H1 (cell line): ENCODE results near the gene ARMH1. TPM values are rescaled to one million over a fixed set of nuclear protein-coding genes. Genes with fewer than 3 reads are reported as not detected.

Experiments
- CTCF ChIA-PET: fragments of 300-600 bp; sonication (Branson Sonifier 250); formaldehyde crosslinking; loops from one replicate; lab custom pipeline; 2021; ENCODE audit not compliant: partially characterized antibody; lab: Charles Lee
- POLR2A ChIA-PET: fragments of 300-600 bp; sonication (Branson Sonifier 250); formaldehyde crosslinking; loops from one replicate; lab custom pipeline; 2021; ENCODE audit warnings: inconsistent platforms; ENCODE audit not compliant: partially characterized antibody; lab: Charles Lee
- DNase-seq, 2 experiments: peaks; one replicate each; pipeline versions ENCODE4 v3.0.0 to v3.0.0-alpha.2; 2010 to 2022; ENCODE audit warnings: low spot score in 2 of 2, low read depth in 1 of 2, mixed read lengths in 1 of 2
- FAIRE-seq: peaks from 2 replicates; lab custom pipeline; 2011; peaks lifted over from hg19 to GRCh38; lab: Jason Lieb, UNC
- H2AFZ ChIP-seq: 2 replicates; pipeline ENCODE4 v1.8.1; 2012; ENCODE audit warnings: low read length, inconsistent platforms
- H2AK5ac ChIP-seq: 2 replicates; pipeline ENCODE4 v1.6.1; 2013; ENCODE audit warnings: low read depth, low read length
- H2BK120ac ChIP-seq: replicated peaks from 2 replicates; pipeline ENCODE3; 2013; ENCODE audit warnings: low read depth, low read length, inconsistent platforms
- H2BK12ac ChIP-seq: 2 replicates; pipeline ENCODE4 v1.6.1; 2013; ENCODE audit warnings: low read depth, low read length
- H2BK15ac ChIP-seq: 2 replicates; pipeline ENCODE4 v1.6.1; 2013; ENCODE audit warnings: low read length
- H2BK20ac ChIP-seq: 2 replicates; pipeline ENCODE4 v1.6.1; 2013; ENCODE audit warnings: low read length
- H2BK5ac ChIP-seq: 2 replicates; pipeline ENCODE4 v1.6.1; 2013; ENCODE audit warnings: low read depth, low read length
- H3K14ac ChIP-seq: 2 replicates; pipeline ENCODE4 v1.6.1; 2013; ENCODE audit warnings: inconsistent platforms; ENCODE audit not compliant: insufficient read length
- H3K18ac ChIP-seq: 2 replicates; pipeline ENCODE4 v1.6.1; 2013; ENCODE audit warnings: low read length; ENCODE audit errors: extremely low read depth
- H3K23ac ChIP-seq: 2 replicates; pipeline ENCODE4 v1.6.1; 2013; ENCODE audit warnings: inconsistent platforms; ENCODE audit not compliant: insufficient read length
- H3K23me2 ChIP-seq: 2 replicates; pipeline ENCODE4 v1.6.1; 2013; ENCODE audit warnings: low read depth, low read length
- H3K27ac ChIP-seq: 2 replicates; pipeline ENCODE4 v1.6.1; 2011; ENCODE audit warnings: low read depth, low read length, inconsistent platforms
- H3K27me3 ChIP-seq, 4 experiments: replicated peaks in 1 of 4; 1 replicate in 1 of 4; 2 replicates in 3 of 4; pipeline versions ENCODE4 v1.6.1 to v1.8.1; 2011 to 2013; ENCODE audit warnings: low read length in 3 of 4, mild to moderate bottlenecking in 3 of 4, inconsistent platforms in 2 of 4, mixed read lengths in 2 of 4, moderate library complexity in 1 of 4; ENCODE audit not compliant: control insufficient read depth in 3 of 4, insufficient read depth in 3 of 4; ENCODE audit errors: extremely low read depth in 1 of 4
- H3K36me3 ChIP-seq, 4 experiments: 2 replicates each; pipeline versions ENCODE4 v1.6.1 to v1.8.1; 2011 to 2013; ENCODE audit warnings: mild to moderate bottlenecking in 4 of 4, low read length in 3 of 4, moderate library complexity in 2 of 4, control low read depth in 1 of 4, inconsistent platforms in 1 of 4; ENCODE audit not compliant: insufficient read depth in 4 of 4, control insufficient read depth in 2 of 4
- H3K4ac ChIP-seq: replicated peaks from 2 replicates; pipeline ENCODE3; 2013; ENCODE audit warnings: low read length, low read depth, mixed read lengths, inconsistent platforms; ENCODE audit not compliant: insufficient read length
- H3K4me1 ChIP-seq, 4 experiments: replicated peaks in 1 of 4; 1 replicate in 1 of 4; 2 replicates in 3 of 4; pipeline versions ENCODE4 v1.6.1 to v1.8.1; 2011 to 2013; ENCODE audit warnings: low read length in 3 of 4, inconsistent platforms in 2 of 4, mixed read lengths in 1 of 4; ENCODE audit not compliant: insufficient read depth in 4 of 4, control insufficient read depth in 3 of 4
- H3K4me2 ChIP-seq, 2 experiments: 2 replicates each; pipeline versions ENCODE4 v1.6.1 to v1.8.1; 2011 to 2013; ENCODE audit warnings: low read depth in 2 of 2, low read length in 2 of 2, control low read depth in 1 of 2, inconsistent platforms in 1 of 2, mild to moderate bottlenecking in 1 of 2; ENCODE audit not compliant: insufficient read depth in 1 of 2
- H3K4me3 ChIP-seq, 4 experiments: fragments of 200-600, 300-600 bp in 1 of 4; sonication (generic), shearing (Covaris generic), sonication (Bioruptor Twin) in 1 of 4; 2 replicates each; pipeline versions ENCODE4 v1.5.1 to v1.8.1; 2011 to 2016; ENCODE audit warnings: low read length in 4 of 4, low read depth in 3 of 4, control low read depth in 2 of 4, inconsistent platforms in 2 of 4, mild to moderate bottlenecking in 2 of 4, mixed read lengths in 1 of 4, moderate library complexity in 1 of 4; ENCODE audit not compliant: insufficient read depth in 2 of 4; ENCODE audit errors: extremely low read depth in 1 of 4
- H3K56ac ChIP-seq: replicated peaks from 2 replicates; pipeline ENCODE3; 2013; ENCODE audit warnings: low read depth, mild to moderate bottlenecking, mixed read lengths, low read length, inconsistent platforms; ENCODE audit not compliant: insufficient read length
- H3K79me1 ChIP-seq: 2 replicates; pipeline ENCODE4 v1.6.1; 2013; ENCODE audit warnings: low read depth, low read length, control low read depth
- H3K79me2 ChIP-seq, 2 experiments: 2 replicates each; pipeline versions ENCODE4 v1.6.1 to v1.8.1; 2012 to 2013; ENCODE audit warnings: low read length in 2 of 2, mild to moderate bottlenecking in 2 of 2, inconsistent platforms in 1 of 2; ENCODE audit not compliant: insufficient read depth in 2 of 2, control insufficient read depth in 1 of 2
- H3K9ac ChIP-seq, 4 experiments: replicated peaks in 1 of 4; 1 replicate in 1 of 4; 2 replicates in 3 of 4; pipeline versions ENCODE4 v1.6.1 to v1.8.1; 2011 to 2013; ENCODE audit warnings: low read depth in 3 of 4, low read length in 3 of 4, control low read depth in 2 of 4, mild to moderate bottlenecking in 2 of 4, moderate library complexity in 2 of 4, inconsistent platforms in 1 of 4; ENCODE audit errors: extremely low read depth in 1 of 4
- H3K9me3 ChIP-seq, 2 experiments: 2 replicates each; pipeline versions ENCODE4 v1.6.1 to v1.8.1; 2012 to 2013; ENCODE audit warnings: mild to moderate bottlenecking in 2 of 2, moderate library complexity in 2 of 2, control low read depth in 1 of 2, inconsistent platforms in 1 of 2, low read depth in 1 of 2, low read length in 1 of 2, mixed read lengths in 1 of 2; ENCODE audit not compliant: insufficient read depth in 2 of 2
- H4K20me1 ChIP-seq, 2 experiments: replicated peaks in 1 of 2; 2 replicates each; pipeline versions ENCODE3 to v1.8.1; 2011 to 2013; ENCODE audit warnings: inconsistent platforms in 2 of 2, low read length in 2 of 2, mild to moderate bottlenecking in 1 of 2; ENCODE audit not compliant: insufficient read depth in 2 of 2, control insufficient read depth in 1 of 2
- H4K5ac ChIP-seq: 2 replicates; pipeline ENCODE4 v1.6.1; 2013; ENCODE audit warnings: low read length, low read depth, mixed read lengths, inconsistent platforms; ENCODE audit not compliant: insufficient read length
- H4K8ac ChIP-seq: 2 replicates; pipeline ENCODE4 v1.8.0; 2013; ENCODE audit warnings: mild to moderate bottlenecking, moderate library complexity, low read length, inconsistent platforms; ENCODE audit not compliant: insufficient read depth; ENCODE audit errors: extremely low read depth
- H4K91ac ChIP-seq: replicated peaks from 2 replicates; pipeline ENCODE3; 2013; ENCODE audit warnings: low read length, mixed read lengths, inconsistent platforms; ENCODE audit not compliant: insufficient read length
- BACH1 ChIP-seq: IDR thresholded peaks from 2 replicates; pipeline ENCODE4 v1.6.1; 2012; ENCODE audit warnings: low read length, improper control_type of control experiment
- HDAC6 ChIP-seq: IDR thresholded peaks from one replicate; pipeline ENCODE4 v1.7.1; 2012; ENCODE audit warnings: low read depth, mild to moderate bottlenecking, inconsistent platforms, low read length, moderate library complexity
- NRF1 ChIP-seq: IDR thresholded peaks from 2 replicates; pipeline ENCODE4 v1.6.1; 2011; ENCODE audit warnings: mild to moderate bottlenecking, low read depth, low read length, improper control_type of control experiment
- SIN3A ChIP-seq, 2 experiments: IDR thresholded peaks in 1 of 2; conservative IDR thresholded peaks in 1 of 2; 2 replicates each; pipeline ENCODE4 v1.6.1; 2011 to 2012; ENCODE audit warnings: low read length in 2 of 2, improper control_type of control experiment in 1 of 2, low read depth in 1 of 2, mild to moderate bottlenecking in 1 of 2
- ZNF274 ChIP-seq: IDR thresholded peaks from 2 replicates; pipeline ENCODE4 v1.7.0; 2012; ENCODE audit warnings: low read length, borderline replicate concordance; ENCODE audit errors: extremely low read depth
- WGBS, 2 experiments: shearing (Covaris generic) in 1 of 2; methylation state at CpG; one replicate each; pipeline versions ENCODE4 v1.1.6 to v1.1.7; 2013 to 2015; ENCODE audit warnings: low lambda C conversion rate in 2 of 2, mixed read lengths in 2 of 2, inconsistent platforms in 1 of 2, low coverage in 1 of 2, missing lambda C conversion rate in 1 of 2; ENCODE audit not compliant: insufficient replicate concordance in 2 of 2, insufficient coverage in 1 of 2, insufficient read length in 1 of 2; ENCODE audit errors: extremely low coverage in 1 of 2, missing lambda C conversion rate in 1 of 2; 5-methylcytosine and 5-hydroxymethylcytosine counted together
- polyA plus RNA-seq, 7 experiments: library from polyadenylated mRNA; depleted of rRNA in 3 of 7; stranded (reverse) in 5 of 7; unstranded in 2 of 7; fragments of >200 nt in 5 of 7; fragments of 200-250 nt in 2 of 7; gene quantifications; 1 replicate in 5 of 7; 2 replicates in 1 of 7; 4 replicates in 1 of 7; pipeline versions ENCODE4 v1.2.1 to v1.2.3, GENCODE V29; 2011 to 2013; ENCODE audit warnings: missing spikeins in 2 of 7, mixed read lengths in 2 of 7
- total RNA-seq: library from RNA; stranded (reverse); fragmentation: NEBNext Ultra II Directional; extraction: Animal tissue kit (Norgen Biotek cat#: 25700); gene quantifications from 2 replicates; pipeline ENCODE4 v1.2.1, GENCODE V29; 2021
- TF ChIP-seq, protein P1 (sequence below): IDR thresholded peaks from 2 replicates; pipeline ENCODE4 v1.6.1; 2012; ENCODE audit warnings: inconsistent platforms

ARMH1 gene
- total and polyA plus RNA-seq, 2 of the 8 experiments (the other 6 are each of a cell fraction or from before 2014, with no cell fraction given) = 0.82 to 0.85 TPM

DNA sequence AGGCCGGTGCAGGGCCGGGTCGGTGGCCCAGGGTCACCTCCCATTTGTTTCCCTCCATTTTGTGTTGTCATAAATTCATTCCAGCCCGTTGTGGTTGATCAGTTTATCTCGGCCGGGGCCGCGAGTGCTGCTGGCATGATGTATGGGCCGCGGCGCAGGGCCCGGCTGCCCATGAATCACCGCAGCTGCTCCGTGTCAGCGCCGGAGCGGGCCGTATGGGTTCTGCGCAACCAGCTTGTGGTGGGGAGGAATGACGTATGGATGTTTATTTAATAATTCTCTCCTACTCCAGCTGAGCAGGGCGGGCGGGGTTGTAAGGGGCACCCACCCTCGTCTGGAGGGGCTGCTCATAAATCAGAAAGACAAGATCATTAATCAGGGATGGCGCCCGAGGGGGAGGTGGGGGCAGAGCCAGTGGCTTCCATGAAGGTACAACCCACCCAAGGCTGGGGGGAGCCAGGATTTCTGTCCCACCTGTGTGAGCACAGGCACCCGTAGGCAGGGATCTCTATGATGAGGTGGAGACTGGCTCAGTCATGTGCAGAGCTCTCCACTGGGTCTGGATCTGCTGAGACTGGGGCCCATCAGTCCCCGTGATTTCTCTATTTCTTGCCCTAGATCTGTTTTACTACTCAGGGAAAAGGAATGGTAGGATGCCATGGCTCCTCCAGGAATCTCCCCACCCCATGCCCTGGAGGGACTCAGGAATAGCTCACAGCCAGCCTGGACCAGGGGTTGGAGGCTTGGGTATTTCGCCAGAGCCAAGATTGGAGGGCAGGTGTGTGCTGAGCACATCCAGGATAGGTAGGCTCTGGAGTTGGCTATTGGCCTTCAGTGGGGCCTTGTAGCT is 28.0 kb upstream of the ARMH1 start:
- peaks cover 21 to 67% (median 42%) of the 10 kb centered on the region in 4 experiments for H3K36me3 ChIP-seq
- no peak for FAIRE-seq
- TF ChIP-seq, protein P1, sequence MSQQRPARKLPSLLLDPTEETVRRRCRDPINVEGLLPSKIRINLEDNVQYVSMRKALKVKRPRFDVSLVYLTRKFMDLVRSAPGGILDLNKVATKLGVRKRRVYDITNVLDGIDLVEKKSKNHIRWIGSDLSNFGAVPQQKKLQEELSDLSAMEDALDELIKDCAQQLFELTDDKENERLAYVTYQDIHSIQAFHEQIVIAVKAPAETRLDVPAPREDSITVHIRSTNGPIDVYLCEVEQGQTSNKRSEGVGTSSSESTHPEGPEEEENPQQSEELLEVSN = no peak
- TF ChIP-seq BACH1 = no peak
- no peak for TF ChIP-seq HDAC6
- no peak for TF ChIP-seq NRF1
- no peak for TF ChIP-seq ZNF274
- TF ChIP-seq SIN3A (conservative IDR thresholded peaks at IDR 0.05 in 1 of 2, IDR thresholded peaks at IDR 0.05 in 1 of 2; ENCODE audit: low read depth in 1 of 2, low read length in 2 of 2) = no peak

More for the DNA sequence above, 28.0 kb upstream of the ARMH1 start:
- Histone ChIP-seq H3K4me3 (no peak overlapping the region), H4K8ac (no peak overlapping the region; the same call in 1 of the 2 replicates), H3K23me2 (no peaks in the 10 kb centered on the region), H2BK15ac (no peak overlapping the region), H2BK12ac (no peak overlapping the region), H3K14ac (no peak overlapping the region), H3K18ac (no peak overlapping the region), H3K4ac (no peak overlapping the region), H3K79me1 (peaks cover 10% of the 10 kb centered on the region), H4K20me1 (peaks cover 8 to 14% of the 10 kb centered on the region in 2 experiments), H2AK5ac (no peak overlapping the region), H3K79me2 (no peaks in the 10 kb centered on the region), H3K4me2 (no peak overlapping the region), H4K91ac (no peak overlapping the region), H3K27me3 (no peaks in the 10 kb centered on the region), H2BK120ac (no peak overlapping the region), H2BK5ac (no peak overlapping the region), H3K4me1 (peaks cover 0 to 10% (median 8%) of the 10 kb centered on the region in 4 experiments; a peak in 4 of 7 replicates), H3K9me3 (no peaks in the 10 kb centered on the region), H3K27ac (no peak overlapping the region), H3K56ac (no peak overlapping the region), H4K5ac (no peak overlapping the region), H3K23ac (no peak overlapping the region), H2BK20ac (no peak overlapping the region), H3K9ac (no peak overlapping the region), H2AFZ (no peak overlapping the region)
- no peak for DNase-seq
- CTCF ChIA-PET = interaction anchor here (0.9 to 8.6 kb wide), 8 partner anchors 9 to 426 kb away, joined by 3 to 197 read pairs (median 5); no protein-coding TSS in a partner anchor
- POLR2A ChIA-PET = interaction anchor here (0.8 to 23.6 kb wide), 9 partner anchors 9 to 601 kb away, joined by 3 to 633 read pairs (median 4); partner anchors contain the start of genes ARMH1 and TMEM53
- 95% methylated on average over 23 of the region's 28 CpGs; no CpG with 5 or more reads in 1 of the 2 experiments for WGBS, 2 experiments
